CD4-positive, CD25-positive, alpha-beta regulatory T cell (primary cell): ENCODE measurements around the gene LRMDA. TPM values are rescaled to one million over a fixed set of nuclear protein-coding genes. Genes with fewer than 3 reads are reported as not detected.

Experiments
- ATAC-seq, 2 donors: fragments of 150-1000 bp; cut with Tn5 transposase; one replicate each; pipeline ENCODE4 v1.10.0; 2021; ENCODE audit warnings: low read depth in 2 of 2, moderate number of reproducible peaks in 2 of 2, moderate library complexity in 1 of 2
- DNase-seq, 3 donors: peaks; one replicate each; pipeline versions ENCODE4 v3.0.0 to v3.0.0-alpha.2; 2012 to 2022; ENCODE audit warnings: mixed read lengths in 1 of 3
- H3K27ac ChIP-seq: one replicate; pipeline ENCODE4 v1.7.0; 2013; ENCODE audit warnings: mild to moderate bottlenecking, low read length; ENCODE audit not compliant: insufficient read depth, poor library complexity, severe bottlenecking
- H3K27me3 ChIP-seq: one replicate; pipeline ENCODE4 v1.7.0; 2013; ENCODE audit warnings: low read length; ENCODE audit not compliant: control insufficient read depth, insufficient read depth
- H3K36me3 ChIP-seq: one replicate; pipeline ENCODE4 v1.7.0; 2013; ENCODE audit warnings: mild to moderate bottlenecking, low read length, moderate library complexity; ENCODE audit not compliant: control insufficient read depth, insufficient read depth
- H3K4me1 ChIP-seq: 2 replicates; pipeline ENCODE4 v1.7.0; 2013; ENCODE audit warnings: mild to moderate bottlenecking, low read length; ENCODE audit not compliant: insufficient read depth, control insufficient read depth, poor library complexity, severe bottlenecking
- H3K4me3 ChIP-seq: one replicate; pipeline ENCODE4 v1.7.0; 2013; ENCODE audit warnings: low read depth, mild to moderate bottlenecking, low read length, moderate library complexity
- H3K9me3 ChIP-seq, 2 experiments: 1 replicate in 1 of 2; 2 replicates in 1 of 2; pipeline ENCODE4 v1.7.0; 2013; ENCODE audit warnings: low read length in 2 of 2, mild to moderate bottlenecking in 1 of 2, moderate library complexity in 1 of 2; ENCODE audit not compliant: control insufficient read depth in 2 of 2
- H3K27ac Mint-ChIP-seq, 3 donors: one replicate each; pipeline ENCODE4 v1.8.0; 2020 to 2022; ENCODE audit warnings: mild to moderate bottlenecking in 3 of 3, mixed read lengths in 3 of 3, moderate library complexity in 2 of 3
- H3K27me3 Mint-ChIP-seq: one replicate; pipeline ENCODE4 v1.8.0; 2022; ENCODE audit warnings: mild to moderate bottlenecking, mixed read lengths
- H3K36me3 Mint-ChIP-seq: one replicate; pipeline ENCODE4 v1.8.0; 2020; ENCODE audit warnings: mixed read lengths
- H3K4me1 Mint-ChIP-seq, 4 donors: one replicate each; pipeline ENCODE4 v1.8.0; 2020 to 2022; ENCODE audit warnings: mixed read lengths in 4 of 4, mild to moderate bottlenecking in 1 of 4
- H3K4me3 Mint-ChIP-seq, 4 donors: one replicate each; pipeline ENCODE4 v1.8.0; 2020 to 2022; ENCODE audit warnings: mild to moderate bottlenecking in 4 of 4, mixed read lengths in 4 of 4, moderate library complexity in 3 of 4
- H3K9me3 Mint-ChIP-seq, 7 donors: one replicate each; pipeline ENCODE4 v1.8.0; 2020 to 2022; ENCODE audit warnings: mixed read lengths in 7 of 7, mild to moderate bottlenecking in 3 of 7, moderate library complexity in 2 of 7
- polyA plus RNA-seq, 4 donors: library from polyadenylated mRNA; unstranded; fragments of 300-500 nt; fragmentation: Illumina TruSeq; gene quantifications; one replicate each; pipeline ENCODE4 v1.2.3, GENCODE V29; 2021
- total RNA-seq: library from RNA; stranded (reverse); gene quantifications from one replicate; pipeline ENCODE4 v1.2.3, GENCODE V29; 2022

The LRMDA gene
- total and polyA plus RNA-seq, 5 donors from 2014 or later = 0.10 TPM; not detected in 4

DNA sequence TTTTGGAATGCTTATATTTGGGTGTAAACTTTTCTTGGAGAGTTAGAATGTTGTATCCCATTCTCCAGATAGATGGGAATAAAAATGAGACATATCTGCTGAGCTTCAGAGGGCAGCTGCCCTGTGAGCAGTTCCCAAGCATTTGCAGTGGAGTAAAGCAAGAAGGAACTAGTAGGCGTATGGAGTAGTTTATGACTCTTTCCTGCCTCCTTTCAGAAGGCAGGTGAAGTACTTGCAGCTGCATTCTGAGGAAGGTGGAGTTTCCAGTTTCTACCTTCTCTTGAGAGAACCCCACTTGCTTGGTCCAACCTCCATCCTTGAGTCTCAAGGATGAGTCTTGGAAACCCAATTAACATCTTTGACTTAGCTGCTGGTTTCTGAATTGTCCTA lies 563.6 kb downstream of the LRMDA start:
- no peaks in the 10 kb centered on the region for H3K36me3 ChIP-seq
- H3K4me1 ChIP-seq = no peaks in the 10 kb centered on the region
- ATAC-seq (no peak), DNase-seq (no peak)
- H3K4me3 ChIP-seq = no peak overlapping the region
- H3K9me3 ChIP-seq = no peaks in the 10 kb centered on the region
- no peaks in the 10 kb centered on the region for H3K27me3 Mint-ChIP-seq
- no peak overlapping the region for H3K27ac Mint-ChIP-seq
- H3K36me3 Mint-ChIP-seq = no peaks in the 10 kb centered on the region
- H3K4me3 Mint-ChIP-seq = no peak overlapping the region
- no peaks in the 10 kb centered on the region for H3K27me3 ChIP-seq
- no peaks in the 10 kb centered on the region for H3K4me1 Mint-ChIP-seq
- H3K9me3 Mint-ChIP-seq = peaks cover 0 to 1% (median 0%) of the 10 kb centered on the region in 7 donors
- H3K27ac ChIP-seq = no peak overlapping the region

DNA sequence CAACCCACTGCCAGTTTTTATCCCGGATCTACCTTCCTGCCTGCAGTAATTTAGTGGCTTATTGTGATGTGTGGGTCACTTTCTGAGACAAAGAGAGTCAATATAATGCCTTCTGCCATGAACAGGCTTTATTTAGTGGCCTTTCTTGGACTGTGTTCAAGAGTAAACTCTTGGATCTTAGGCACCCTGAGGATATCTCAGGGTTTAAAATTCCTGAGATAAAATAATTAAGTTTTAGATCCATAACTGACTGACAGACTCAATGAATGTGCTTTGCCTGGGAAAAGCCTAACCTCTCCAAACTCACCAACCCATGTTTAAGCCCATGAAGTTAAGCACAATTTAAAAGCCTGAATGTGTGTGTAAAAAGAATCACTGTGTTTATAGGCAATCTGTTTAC lies 564.3 kb downstream of the LRMDA start:
- ATAC-seq = no peak
- Mint-ChIP-seq H3K4me1 (no peaks in the 10 kb centered on the region), H3K27ac (no peak overlapping the region), H3K36me3 (no peaks in the 10 kb centered on the region), H3K9me3 (peaks cover 0 to 1% (median 0%) of the 10 kb centered on the region in 7 donors), H3K4me3 (no peak overlapping the region), H3K27me3 (no peaks in the 10 kb centered on the region)
- no peak for DNase-seq
- no peaks in the 10 kb centered on the region for H3K4me1 ChIP-seq
- no peaks in the 10 kb centered on the region for H3K27me3 ChIP-seq
- no peak overlapping the region for H3K27ac ChIP-seq
- no peaks in the 10 kb centered on the region for H3K9me3 ChIP-seq
- H3K4me3 ChIP-seq = no peak overlapping the region
- no peaks in the 10 kb centered on the region for H3K36me3 ChIP-seq

DNA sequence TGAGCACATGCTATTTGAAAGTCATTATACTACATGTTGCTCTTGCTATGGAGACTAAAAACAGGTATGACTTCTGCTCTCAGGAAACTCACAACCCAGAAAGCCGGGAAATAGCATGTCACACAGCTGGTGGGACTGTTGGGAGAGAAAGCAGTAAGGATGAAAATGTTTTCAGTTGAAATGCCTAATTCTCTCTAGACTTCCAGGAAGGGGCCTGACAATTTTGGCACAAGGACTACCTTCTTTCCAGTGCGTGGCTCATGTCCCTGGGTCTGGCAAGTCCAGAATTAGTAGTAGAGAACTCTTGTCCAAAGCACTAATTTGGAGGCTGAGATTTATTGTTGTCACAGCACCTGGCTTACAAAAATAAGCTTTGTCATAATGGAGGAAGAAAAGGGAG lies 567.6 kb downstream of the LRMDA start:
- no peaks in the 10 kb centered on the region for H3K4me1 Mint-ChIP-seq
- peaks cover 5% of the 10 kb centered on the region for H3K27me3 Mint-ChIP-seq
- Histone ChIP-seq H3K9me3 (no peaks in the 10 kb centered on the region), H3K27ac (no peak overlapping the region), H3K4me1 (no peaks in the 10 kb centered on the region), H3K4me3 (no peak overlapping the region), H3K36me3 (no peaks in the 10 kb centered on the region), H3K27me3 (no peaks in the 10 kb centered on the region)
- H3K9me3 Mint-ChIP-seq = peaks cover 0 to 4% (median 0%) of the 10 kb centered on the region in 7 donors
- no peak overlapping the region for H3K4me3 Mint-ChIP-seq
- no peak overlapping the region for H3K27ac Mint-ChIP-seq
- ATAC-seq = no peak
- no peaks in the 10 kb centered on the region for H3K36me3 Mint-ChIP-seq
- no peak for DNase-seq

DNA sequence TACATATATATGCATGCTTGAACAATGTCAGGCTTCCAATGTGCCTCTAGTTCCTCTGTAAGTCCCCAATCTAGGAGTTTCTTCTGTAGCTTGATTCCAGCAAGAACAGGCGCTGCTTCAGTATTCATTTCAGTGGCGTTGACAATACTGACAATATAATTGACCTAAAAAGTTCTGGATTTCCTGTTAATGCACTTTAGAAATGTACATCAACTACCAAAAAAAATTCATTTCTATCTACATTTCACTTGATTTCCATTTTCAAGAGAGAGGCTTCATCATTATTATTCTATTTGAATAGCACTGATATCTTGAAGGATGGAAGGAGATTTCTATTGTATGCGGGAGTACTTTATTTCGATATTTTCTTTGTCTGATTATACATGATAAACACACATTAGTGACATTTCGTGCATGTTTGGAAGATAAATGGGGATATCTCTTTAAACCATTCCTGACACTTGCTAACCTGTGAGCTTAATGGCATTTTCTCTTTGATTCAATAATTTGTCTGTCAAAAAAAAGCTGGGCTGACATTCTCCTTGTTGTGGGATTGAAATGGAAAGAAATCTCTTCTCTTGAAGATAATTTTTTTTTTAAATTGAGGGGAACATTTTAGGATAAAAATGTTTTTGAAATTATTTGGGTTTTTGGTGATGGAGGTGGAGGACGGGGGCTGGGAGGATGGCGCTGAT lies 568.2 kb downstream of the LRMDA start:
- ATAC-seq (no peak), DNase-seq (no peak)
- H3K9me3 Mint-ChIP-seq = peaks cover 0 to 4% (median 0%) of the 10 kb centered on the region in 7 donors
- H3K4me1 ChIP-seq = no peaks in the 10 kb centered on the region
- no peaks in the 10 kb centered on the region for H3K9me3 ChIP-seq
- no peak overlapping the region for H3K27ac Mint-ChIP-seq
- H3K27me3 Mint-ChIP-seq = peaks cover 5% of the 10 kb centered on the region
- no peaks in the 10 kb centered on the region for H3K36me3 ChIP-seq
- H3K36me3 Mint-ChIP-seq = no peaks in the 10 kb centered on the region
- H3K4me3 ChIP-seq = no peak overlapping the region
- no peaks in the 10 kb centered on the region for H3K4me1 Mint-ChIP-seq
- H3K27me3 ChIP-seq = no peaks in the 10 kb centered on the region
- no peak overlapping the region for H3K27ac ChIP-seq
- no peak overlapping the region for H3K4me3 Mint-ChIP-seq

DNA sequence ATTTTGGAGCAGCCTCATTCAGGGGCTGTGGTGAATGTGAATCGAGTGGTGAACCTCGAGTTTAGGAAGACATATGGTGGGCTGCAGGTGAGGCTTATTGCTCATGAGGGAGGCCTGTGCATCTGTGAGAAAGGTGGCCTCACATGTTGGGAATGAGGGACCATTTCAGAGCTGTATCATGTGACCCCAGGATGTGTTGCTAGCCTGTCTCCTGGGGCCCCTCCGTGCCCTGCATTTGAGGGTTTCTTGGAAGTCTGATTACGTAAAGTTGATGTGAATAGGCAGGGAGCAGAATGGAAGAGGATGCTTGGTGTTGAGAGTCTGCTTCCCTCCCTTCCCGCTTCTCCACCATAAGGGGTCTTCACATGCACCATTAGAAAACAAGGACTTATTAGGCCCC lies 569.1 kb downstream of the LRMDA start:
- DNase-seq = no peak
- Histone ChIP-seq H3K4me3 (no peak overlapping the region), H3K27me3 (no peaks in the 10 kb centered on the region), H3K4me1 (no peaks in the 10 kb centered on the region), H3K9me3 (no peaks in the 10 kb centered on the region), H3K27ac (no peak overlapping the region), H3K36me3 (no peaks in the 10 kb centered on the region)
- H3K27me3 Mint-ChIP-seq = peaks cover 5% of the 10 kb centered on the region
- no peak overlapping the region for H3K4me3 Mint-ChIP-seq
- H3K36me3 Mint-ChIP-seq = no peaks in the 10 kb centered on the region
- H3K27ac Mint-ChIP-seq = no peak overlapping the region
- H3K4me1 Mint-ChIP-seq = no peaks in the 10 kb centered on the region
- H3K9me3 Mint-ChIP-seq = peaks cover 0 to 4% (median 0%) of the 10 kb centered on the region in 7 donors
- no peak for ATAC-seq

DNA sequence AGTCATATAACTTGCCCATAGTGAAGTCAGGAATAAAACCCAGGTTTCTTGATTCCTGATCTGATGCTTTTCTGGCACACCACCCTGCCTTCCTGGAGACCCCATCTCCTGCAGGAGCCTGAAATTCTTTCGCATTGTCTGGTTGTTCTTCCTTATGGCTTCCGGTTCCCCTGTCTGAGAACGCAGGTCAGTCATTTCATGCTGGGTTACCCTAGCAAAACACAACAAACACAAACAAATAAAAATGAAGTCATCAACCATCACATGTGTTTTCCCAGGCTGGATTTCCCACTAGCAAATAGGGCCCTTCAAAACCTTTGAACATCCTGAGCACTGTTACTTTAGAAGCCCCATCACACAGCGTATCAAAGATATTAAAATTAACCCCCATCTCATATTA lies 569.6 kb downstream of the LRMDA start:
- no peak overlapping the region for H3K4me3 Mint-ChIP-seq
- no peak for ATAC-seq
- no peak for DNase-seq
- Histone ChIP-seq H3K4me1 (no peaks in the 10 kb centered on the region), H3K4me3 (no peak overlapping the region), H3K36me3 (no peaks in the 10 kb centered on the region), H3K9me3 (no peaks in the 10 kb centered on the region), H3K27me3 (no peaks in the 10 kb centered on the region), H3K27ac (no peak overlapping the region)
- H3K36me3 Mint-ChIP-seq = no peaks in the 10 kb centered on the region
- peaks cover 0 to 4% (median 0%) of the 10 kb centered on the region in 7 donors for H3K9me3 Mint-ChIP-seq
- no peaks in the 10 kb centered on the region for H3K4me1 Mint-ChIP-seq
- no peak overlapping the region for H3K27ac Mint-ChIP-seq
- H3K27me3 Mint-ChIP-seq = peaks cover 5% of the 10 kb centered on the region

DNA sequence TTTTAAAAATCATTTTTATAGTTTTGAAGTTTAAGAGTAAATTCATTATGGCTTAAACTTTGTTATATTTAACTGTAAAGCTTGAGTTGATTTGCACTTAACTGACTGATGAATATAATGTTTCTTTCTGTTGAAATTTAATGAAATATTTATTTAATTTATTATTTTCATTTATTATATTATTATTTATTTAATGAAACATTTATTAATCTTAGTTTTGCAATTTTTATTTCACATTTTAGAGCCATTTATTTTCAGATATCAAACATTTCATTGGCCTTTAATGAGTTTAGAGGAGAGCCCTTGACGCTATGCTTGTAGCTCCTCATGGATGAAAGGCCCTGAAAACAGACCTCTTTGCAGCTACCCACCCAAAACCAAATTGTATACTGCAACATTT lies 570.0 kb downstream of the LRMDA start:
- Mint-ChIP-seq H3K27me3 (peaks cover 5% of the 10 kb centered on the region), H3K27ac (no peak overlapping the region), H3K36me3 (no peaks in the 10 kb centered on the region), H3K4me3 (no peak overlapping the region), H3K9me3 (peaks cover 0 to 4% (median 0%) of the 10 kb centered on the region in 7 donors), H3K4me1 (no peaks in the 10 kb centered on the region)
- Histone ChIP-seq H3K4me1 (no peaks in the 10 kb centered on the region), H3K36me3 (no peaks in the 10 kb centered on the region), H3K27me3 (no peaks in the 10 kb centered on the region), H3K9me3 (no peaks in the 10 kb centered on the region), H3K4me3 (no peak overlapping the region), H3K27ac (no peak overlapping the region)
- ATAC-seq = no peak
- DNase-seq = no peak

DNA sequence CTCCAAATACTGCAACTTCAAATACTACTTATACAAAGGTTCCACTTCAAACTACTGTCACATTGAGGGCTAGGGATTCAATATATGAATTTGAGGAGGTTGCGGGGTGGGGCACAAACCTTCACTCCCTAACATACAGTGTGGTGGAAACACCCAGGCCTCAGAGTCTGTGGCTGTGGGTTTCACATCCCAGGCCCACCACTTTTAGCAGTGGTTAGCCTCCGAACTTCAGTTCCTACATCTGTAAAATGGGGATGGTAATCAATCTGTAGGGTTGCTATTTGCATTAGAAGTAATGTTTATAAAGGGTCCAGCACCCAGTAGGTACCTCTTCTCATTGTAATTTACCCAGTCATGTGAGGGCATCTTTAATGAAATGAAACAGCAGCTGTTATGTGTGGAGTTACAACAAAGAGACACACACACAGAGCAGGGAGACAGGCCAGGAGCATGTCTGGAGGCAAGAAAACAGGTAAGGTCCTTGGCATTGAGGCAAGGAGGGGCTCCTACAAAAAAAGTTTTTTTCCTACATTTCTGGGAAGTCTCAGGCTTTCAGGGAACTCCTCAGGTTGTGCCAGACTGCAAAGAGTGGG lies 570.9 kb downstream of the LRMDA start:
- Mint-ChIP-seq H3K27ac (no peak overlapping the region), H3K4me3 (no peak overlapping the region)

More for the DNA sequence above, 570.9 kb downstream of the LRMDA start:
- Histone ChIP-seq H3K9me3 (no peaks in the 10 kb centered on the region), H3K4me3 (no peak overlapping the region), H3K36me3 (no peaks in the 10 kb centered on the region), H3K27me3 (no peaks in the 10 kb centered on the region), H3K27ac (no peak overlapping the region), H3K4me1 (no peaks in the 10 kb centered on the region)
- no peaks in the 10 kb centered on the region for H3K4me1 Mint-ChIP-seq
- peaks cover 5% of the 10 kb centered on the region for H3K27me3 Mint-ChIP-seq
- H3K36me3 Mint-ChIP-seq = no peaks in the 10 kb centered on the region
- no peak for ATAC-seq
- DNase-seq = no peak
- peaks cover 0 to 4% (median 0%) of the 10 kb centered on the region in 7 donors for H3K9me3 Mint-ChIP-seq
